ENCODE measurements around the gene HES5.

HES5 gene

GRCh38 chr1:2503554-2504224 is 26.4 kb downstream of the HES5 start:
- H3K4me3 ChIP-seq (ENCODE audit: control insufficient read depth, low read depth, low read length), result no peak overlapping the region
- DNase-seq (ENCODE audit: low read depth), result no peak
- TF ChIP-seq, protein P1, sequence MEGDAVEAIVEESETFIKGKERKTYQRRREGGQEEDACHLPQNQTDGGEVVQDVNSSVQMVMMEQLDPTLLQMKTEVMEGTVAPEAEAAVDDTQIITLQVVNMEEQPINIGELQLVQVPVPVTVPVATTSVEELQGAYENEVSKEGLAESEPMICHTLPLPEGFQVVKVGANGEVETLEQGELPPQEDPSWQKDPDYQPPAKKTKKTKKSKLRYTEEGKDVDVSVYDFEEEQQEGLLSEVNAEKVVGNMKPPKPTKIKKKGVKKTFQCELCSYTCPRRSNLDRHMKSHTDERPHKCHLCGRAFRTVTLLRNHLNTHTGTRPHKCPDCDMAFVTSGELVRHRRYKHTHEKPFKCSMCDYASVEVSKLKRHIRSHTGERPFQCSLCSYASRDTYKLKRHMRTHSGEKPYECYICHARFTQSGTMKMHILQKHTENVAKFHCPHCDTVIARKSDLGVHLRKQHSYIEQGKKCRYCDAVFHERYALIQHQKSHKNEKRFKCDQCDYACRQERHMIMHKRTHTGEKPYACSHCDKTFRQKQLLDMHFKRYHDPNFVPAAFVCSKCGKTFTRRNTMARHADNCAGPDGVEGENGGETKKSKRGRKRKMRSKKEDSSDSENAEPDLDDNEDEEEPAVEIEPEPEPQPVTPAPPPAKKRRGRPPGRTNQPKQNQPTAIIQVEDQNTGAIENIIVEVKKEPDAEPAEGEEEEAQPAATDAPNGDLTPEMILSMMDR (IDR thresholded peaks at IDR 0.05; ENCODE audit: control insufficient read depth, insufficient read depth, low read depth, low read length, missing control alignments), result no peak

DNA sequence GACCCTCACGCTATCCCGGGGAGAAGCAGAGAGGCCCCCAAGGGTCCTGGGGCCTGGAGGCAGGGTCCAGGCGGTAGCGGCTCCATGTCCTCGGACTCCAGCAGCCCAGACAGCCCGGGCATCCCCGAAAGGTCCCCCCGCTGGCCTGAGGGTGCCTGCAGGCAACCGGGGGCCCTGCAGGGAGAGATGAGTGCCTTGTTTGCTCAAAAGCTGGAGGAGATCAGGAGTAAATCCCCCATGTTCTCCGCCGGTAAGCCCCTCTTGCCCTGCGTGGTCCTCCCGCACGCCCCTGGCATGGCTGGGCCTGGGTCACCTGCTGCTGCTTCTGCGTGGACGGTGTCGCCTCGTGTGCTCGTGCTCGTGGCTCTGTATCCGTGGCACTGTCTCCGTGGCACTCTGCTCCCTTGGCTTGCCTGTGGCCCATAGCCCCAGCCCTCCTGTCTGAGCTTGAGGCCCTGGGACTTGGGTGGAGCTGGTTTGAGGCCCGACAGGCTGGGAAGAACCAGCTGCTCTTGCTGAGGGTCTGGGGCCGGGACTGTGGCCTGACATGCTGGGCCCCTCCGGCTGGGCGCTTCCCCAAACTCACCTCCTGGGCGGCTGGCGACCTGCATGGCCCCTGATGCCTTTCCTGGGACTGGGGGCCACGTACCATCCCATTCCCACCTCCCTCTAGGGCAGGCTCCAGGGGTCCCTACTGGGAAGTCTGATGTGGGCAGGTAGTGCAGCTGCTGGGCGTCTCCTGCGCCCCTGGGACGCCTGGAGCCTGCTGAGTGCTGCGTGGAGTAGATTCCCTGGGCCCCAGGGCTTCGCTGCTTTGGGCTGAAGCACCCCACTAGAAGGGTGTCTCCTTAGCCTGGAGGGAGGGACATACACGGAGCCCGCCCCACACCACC is 27.2 kb downstream of the HES5 start:
- TF ChIP-seq, protein P1 (IDR thresholded peaks at IDR 0.05; ENCODE audit: control insufficient read depth, insufficient read depth, low read depth, low read length, missing control alignments), result no peak
- DNase-seq (ENCODE audit: low read depth), result no peak
- H3K4me3 ChIP-seq (ENCODE audit: control insufficient read depth, low read depth, low read length), result no peak overlapping the region

- TF ChIP-seq, protein P1 (IDR thresholded peaks at IDR 0.05; ENCODE audit: control insufficient read depth, insufficient read depth, low read depth, low read length, missing control alignments), result no peak
- no peak overlapping the region for H3K4me3 ChIP-seq (ENCODE audit: control insufficient read depth, low read depth, low read length)
Measured at GRCh38 chr1:2502210-2502609, 27.9 kb downstream of the HES5 start.

GRCh38 chr1:2501820-2502119 is 28.3 kb downstream of the HES5 start:
- H3K4me3 ChIP-seq (ENCODE audit: control insufficient read depth, low read depth, low read length), result no peak overlapping the region
- TF ChIP-seq, protein P1 (IDR thresholded peaks at IDR 0.05; ENCODE audit: control insufficient read depth, insufficient read depth, low read depth, low read length, missing control alignments), result no peak
- no peak for DNase-seq (ENCODE audit: low read depth)

More at GRCh38 chr1:2502210-2502609, 27.9 kb downstream of the HES5 start:
- DNase-seq (ENCODE audit: low read depth), result no peak

- TF ChIP-seq, protein P1 (IDR thresholded peaks at IDR 0.05; ENCODE audit: control insufficient read depth, insufficient read depth, low read depth, low read length, missing control alignments), result no peak
- no peak overlapping the region for H3K4me3 ChIP-seq (ENCODE audit: control insufficient read depth, low read depth, low read length)
- DNase-seq (ENCODE audit: low read depth), result no peak
Measured at GRCh38 chr1:2501041-2501819, 28.8 kb downstream of the HES5 start.

GRCh38 chr1:2499986-2500596 is 30.0 kb downstream of the HES5 start:
- H3K4me3 ChIP-seq (ENCODE audit: control insufficient read depth, low read depth, low read length), result no peak overlapping the region

More at GRCh38 chr1:2499986-2500596, 30.0 kb downstream of the HES5 start:
- TF ChIP-seq, protein P1 (IDR thresholded peaks at IDR 0.05; ENCODE audit: control insufficient read depth, insufficient read depth, low read depth, low read length, missing control alignments), result no peak
- no peak for DNase-seq (ENCODE audit: low read depth)

Measured in AG09309 (cell line).